ENCODE measurements around the gene INSYN2B. TPM values are rescaled to one million over a fixed set of nuclear protein-coding genes. Genes with fewer than 3 reads are reported as not detected.

INSYN2B gene
- total and polyA plus RNA-seq, 2 of the 8 experiments (the other 6 are each of a cell fraction or from before 2014, with no cell fraction given), result not detected

GRCh38 chr5:169956126-169956525 lies 24.2 kb downstream of the INSYN2B start:
- H2AFZ ChIP-seq (ENCODE audit: low read length), result no peak overlapping the region
- H3K4me3 ChIP-seq (ENCODE audit: extremely low read depth in 1 of 4, insufficient read depth in 2 of 4, low read depth in 3 of 4, low read length in 4 of 4), result no peak overlapping the region
- no peak overlapping the region for H2BK12ac ChIP-seq (ENCODE audit: low read depth, low read length)
- no peak overlapping the region for H3K14ac ChIP-seq (ENCODE audit: insufficient read length)
- no peaks in the 10 kb centered on the region for H3K23me2 ChIP-seq (ENCODE audit: low read depth, low read length)
- no peak overlapping the region for H3K4me2 ChIP-seq (ENCODE audit: insufficient read depth in 1 of 2, low read depth in 2 of 2, low read length in 2 of 2)
- no peak for FAIRE-seq
- WGBS, 2 experiments (ENCODE audit: extremely low coverage in 1 of 2, insufficient coverage in 1 of 2, insufficient read length in 1 of 2, insufficient replicate concordance in 2 of 2, low coverage in 1 of 2, low lambda C conversion rate in 2 of 2, missing lambda C conversion rate in 1 of 2), result 89% methylated on average over 3 of the region's 3 CpGs; no CpG with 5 or more reads in 1 of the 2 experiments
- H2BK20ac ChIP-seq (ENCODE audit: low read length), result no peak overlapping the region
- H3K79me1 ChIP-seq (ENCODE audit: low read depth, low read length), result no peaks in the 10 kb centered on the region
- H4K8ac ChIP-seq (ENCODE audit: extremely low read depth, insufficient read depth, low read length), result no peak overlapping the region
- TF ChIP-seq ATF3 (IDR thresholded peaks at IDR 0.05; ENCODE audit: insufficient read depth, low read depth, low read length) (no peak), BACH1 (IDR thresholded peaks at IDR 0.05; ENCODE audit: low read length) (no peak), CHD2 (IDR thresholded peaks at IDR 0.05; ENCODE audit: low read length) (no peak), TBP (IDR thresholded peaks at IDR 0.05; ENCODE audit: low read depth, low read length) (no peak), SRF (IDR thresholded peaks at IDR 0.05; ENCODE audit: low read depth, low read length) (no peak)
- H2BK120ac ChIP-seq (replicated peaks; ENCODE audit: low read depth, low read length), result no peak overlapping the region
- CTCF ChIA-PET (ENCODE audit: partially characterized antibody), result interaction anchor here (2.9 kb wide), 1 partner anchor 24 kb away, joined by 9 read pairs; the partner anchor contains the start of gene INSYN2B
- H3K79me2 ChIP-seq (ENCODE audit: control insufficient read depth in 1 of 2, insufficient read depth in 2 of 2, low read length in 2 of 2), result no peaks in the 10 kb centered on the region
- H2AK5ac ChIP-seq (ENCODE audit: low read depth, low read length), result no peak overlapping the region
- H3K4ac ChIP-seq (replicated peaks; ENCODE audit: insufficient read length, low read depth, low read length), result no peak overlapping the region
- no peak overlapping the region for H3K27ac ChIP-seq (ENCODE audit: low read depth, low read length)
- H4K91ac ChIP-seq (replicated peaks; ENCODE audit: insufficient read length, low read length), result no peak overlapping the region
- H3K4me1 ChIP-seq (replicated peaks in 1 of 4; ENCODE audit: control insufficient read depth in 3 of 4, insufficient read depth in 4 of 4, low read length in 3 of 4), result no peaks in the 10 kb centered on the region
- no peak overlapping the region for H2BK5ac ChIP-seq (ENCODE audit: low read depth, low read length)
- H3K23ac ChIP-seq (ENCODE audit: insufficient read length), result no peak overlapping the region
- H3K9me3 ChIP-seq (ENCODE audit: insufficient read depth in 2 of 2, low read depth in 1 of 2, low read length in 1 of 2), result no peaks in the 10 kb centered on the region
- H3K56ac ChIP-seq (replicated peaks; ENCODE audit: insufficient read length, low read depth, low read length), result no peak overlapping the region
- H2BK15ac ChIP-seq (ENCODE audit: low read length), result no peak overlapping the region
- H3K9ac ChIP-seq (replicated peaks in 1 of 4; ENCODE audit: extremely low read depth in 1 of 4, low read depth in 3 of 4, low read length in 3 of 4), result no peak overlapping the region
- no peak for DNase-seq (ENCODE audit: low read depth in 1 of 2, low spot score in 2 of 2)
- no peak overlapping the region for H4K5ac ChIP-seq (ENCODE audit: insufficient read length, low read depth, low read length)
- no peaks in the 10 kb centered on the region for H3K36me3 ChIP-seq (ENCODE audit: control insufficient read depth in 2 of 4, insufficient read depth in 4 of 4, low read length in 3 of 4)
- no peaks in the 10 kb centered on the region; a peak in 1 of 7 replicates for H3K27me3 ChIP-seq (replicated peaks in 1 of 4; ENCODE audit: control insufficient read depth in 3 of 4, extremely low read depth in 1 of 4, insufficient read depth in 3 of 4, low read length in 3 of 4)
- no peaks in the 10 kb centered on the region for H4K20me1 ChIP-seq (replicated peaks in 1 of 2; ENCODE audit: control insufficient read depth in 1 of 2, insufficient read depth in 2 of 2, low read length in 2 of 2)
- H3K18ac ChIP-seq (ENCODE audit: extremely low read depth, low read length), result no peak overlapping the region
- POLR2A ChIA-PET (ENCODE audit: partially characterized antibody), result interaction anchor here (0.6 kb wide), 1 partner anchor 88 kb away, joined by 4 read pairs; no protein-coding TSS in a partner anchor
